ENCODE results near the gene ELP5.

Gene ELP5

GRCh38 chr17:7226721-7227710 is 25.0 kb upstream of the ELP5 start:
- no peak for ATAC-seq
- TF ChIP-seq TCF4 (CRISPR knock-in tag; IDR thresholded peaks at IDR 0.05; ENCODE audit: borderline replicate concordance) (no peak), ZFP30 (CRISPR knock-in tag; IDR thresholded peaks at IDR 0.05) (no peak), PATZ1 (CRISPR knock-in tag; IDR thresholded peaks at IDR 0.05; ENCODE audit: borderline replicate concordance) (no peak), ZFP3 (CRISPR knock-in tag; IDR thresholded peaks at IDR 0.05) (no peak)

GRCh38 chr17:7228920-7229319 is 23.1 kb upstream of the ELP5 start:
- TF ChIP-seq PPARA (CRISPR knock-in tag; IDR thresholded peaks at IDR 0.05; ENCODE audit: borderline replicate concordance) (no peak), GLIS3 (CRISPR knock-in tag; IDR thresholded peaks at IDR 0.05) (no peak), TCF4 (CRISPR knock-in tag; IDR thresholded peaks at IDR 0.05; ENCODE audit: borderline replicate concordance) (no peak), SNAI2 (CRISPR knock-in tag; IDR thresholded peaks at IDR 0.05) (no peak), TOX (CRISPR knock-in tag; IDR thresholded peaks at IDR 0.05; ENCODE audit: borderline replicate concordance) (no peak), OSR1 (CRISPR knock-in tag; IDR thresholded peaks at IDR 0.05) (no peak), BACH2 (CRISPR knock-in tag; IDR thresholded peaks at IDR 0.05; ENCODE audit: borderline replicate concordance) (no peak), PATZ1 (CRISPR knock-in tag; IDR thresholded peaks at IDR 0.05; ENCODE audit: borderline replicate concordance) (no peak), ZNF565 (CRISPR knock-in tag; conservative IDR thresholded peaks at IDR 0.05; ENCODE audit: low read depth) (no peak), ZFP30 (CRISPR knock-in tag; IDR thresholded peaks at IDR 0.05) (no peak), POU6F1 (CRISPR knock-in tag; IDR thresholded peaks at IDR 0.05; ENCODE audit: borderline replicate concordance, low read depth) (no peak), TSHZ2 (CRISPR knock-in tag; IDR thresholded peaks at IDR 0.05) (no peak), ZC3H10 (CRISPR knock-in tag; IDR thresholded peaks at IDR 0.05) (no peak)
- no peak for ATAC-seq

GRCh38 chr17:7229504-7229903 is 22.5 kb upstream of the ELP5 start:
- TF ChIP-seq BACH2 (CRISPR knock-in tag; IDR thresholded peaks at IDR 0.05; ENCODE audit: borderline replicate concordance) (no peak), PPARA (CRISPR knock-in tag; IDR thresholded peaks at IDR 0.05; ENCODE audit: borderline replicate concordance) (no peak), TCF4 (CRISPR knock-in tag; IDR thresholded peaks at IDR 0.05; ENCODE audit: borderline replicate concordance) (no peak), ZFP3 (CRISPR knock-in tag; IDR thresholded peaks at IDR 0.05) (no peak), CSRNP3 (CRISPR knock-in tag; IDR thresholded peaks at IDR 0.05) (no peak), TSHZ2 (CRISPR knock-in tag; IDR thresholded peaks at IDR 0.05) (no peak), ZNF565 (CRISPR knock-in tag; conservative IDR thresholded peaks at IDR 0.05; ENCODE audit: low read depth) (no peak), PATZ1 (CRISPR knock-in tag; IDR thresholded peaks at IDR 0.05; ENCODE audit: borderline replicate concordance) (no peak)
- ATAC-seq, result no peak

Data from SK-N-SH treated with all-trans-retinoic acid at 6 μM for 48 hours (cell line).